ENCODE data around the gene NAALADL2. TPM values are rescaled to one million over a fixed set of nuclear protein-coding genes. Genes with fewer than 3 reads are reported as not detected.

The NAALADL2 gene
- polyA plus RNA-seq, 2 of the 4 experiments (the other 2 are of a cell fraction), result 0.09 to 0.28 TPM

DNA sequence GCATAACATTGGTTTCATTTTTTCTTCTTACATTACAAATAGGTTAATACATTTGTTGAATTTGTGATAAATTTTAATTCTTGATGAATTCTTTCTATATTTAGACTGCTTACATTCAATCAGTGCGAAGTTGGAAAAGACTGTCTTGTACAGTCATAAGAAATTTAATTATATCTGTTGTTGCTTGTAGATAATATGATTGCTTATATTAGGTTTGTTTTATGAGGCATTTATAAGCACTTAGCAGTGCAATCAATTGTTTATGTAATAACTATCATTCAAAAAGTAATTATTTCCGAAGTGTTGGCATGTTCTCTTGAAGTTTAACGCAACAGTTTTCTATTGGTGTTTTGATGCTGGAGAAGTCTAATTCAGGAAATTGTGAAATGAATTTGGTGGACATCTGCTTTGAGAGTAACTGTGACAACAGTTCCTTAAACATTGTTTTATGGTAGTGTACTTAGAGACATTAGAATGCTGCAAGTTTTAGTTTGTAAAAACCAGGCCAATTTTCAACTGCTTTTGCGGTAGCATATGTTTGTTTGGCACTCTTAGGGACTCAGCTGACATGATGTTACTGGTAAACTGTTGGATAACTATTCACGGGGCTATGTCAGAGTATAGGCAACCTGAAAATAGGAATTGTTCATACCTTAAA is 99.7 kb downstream of the NAALADL2 start:
- Histone ChIP-seq H3K4me3 (no peak overlapping the region), H3K9me3 (no peaks in the 10 kb centered on the region), H3K4me1 (peaks cover 31% of the 10 kb centered on the region), H3K27ac (no peak overlapping the region), H3K4me2 (no peak overlapping the region)
- no peak for DNase-seq (ENCODE audit: low read depth in 1 of 2, low spot score in 1 of 2)
- no peak for FAIRE-seq
- ChIA-PET CTCF (no interaction called here), POLR2A (no interaction called here)
- 87% methylated on average over 5 of the region's 5 CpGs for WGBS (ENCODE audit: missing lambda C conversion rate)
- TF ChIP-seq FOXS1 (CRISPR knock-in tag; IDR thresholded peaks at IDR 0.05) (no peak), CBX8 (IDR thresholded peaks at IDR 0.05) (no peak), TP53 (CRISPR knock-in tag; IDR thresholded peaks at IDR 0.05) (no peak), PHF8 (IDR thresholded peaks at IDR 0.05; ENCODE audit: borderline replicate concordance, low read depth) (no peak), FOSL2 (IDR thresholded peaks at IDR 0.05) (no peak), FOSL2 (CRISPR knock-in tag; IDR thresholded peaks at IDR 0.05) (no peak), POLR2AphosphoS2 (conservative IDR thresholded peaks at IDR 0.05; ENCODE audit: low read length) (no peak), ZFP36 (IDR thresholded peaks at IDR 0.05; ENCODE audit: borderline replicate concordance, partially characterized antibody) (no peak), GATA3 (IDR thresholded peaks at IDR 0.05; ENCODE audit: borderline replicate concordance) (no peak), BHLHE40 (IDR thresholded peaks at IDR 0.05; ENCODE audit: low read depth, low read length) (no peak), JUN (IDR thresholded peaks at IDR 0.05) (no peak), NFE2L2 (conservative IDR thresholded peaks at IDR 0.05; ENCODE audit: low read length) (no peak), RFX5 (IDR thresholded peaks at IDR 0.05) (no peak), HOXB5 (CRISPR knock-in tag; IDR thresholded peaks at IDR 0.05) (no peak), EP300 (IDR thresholded peaks at IDR 0.05) (no peak), CEBPB (IDR thresholded peaks at IDR 0.05) (no peak)
- TF ChIP-seq, protein P1, sequence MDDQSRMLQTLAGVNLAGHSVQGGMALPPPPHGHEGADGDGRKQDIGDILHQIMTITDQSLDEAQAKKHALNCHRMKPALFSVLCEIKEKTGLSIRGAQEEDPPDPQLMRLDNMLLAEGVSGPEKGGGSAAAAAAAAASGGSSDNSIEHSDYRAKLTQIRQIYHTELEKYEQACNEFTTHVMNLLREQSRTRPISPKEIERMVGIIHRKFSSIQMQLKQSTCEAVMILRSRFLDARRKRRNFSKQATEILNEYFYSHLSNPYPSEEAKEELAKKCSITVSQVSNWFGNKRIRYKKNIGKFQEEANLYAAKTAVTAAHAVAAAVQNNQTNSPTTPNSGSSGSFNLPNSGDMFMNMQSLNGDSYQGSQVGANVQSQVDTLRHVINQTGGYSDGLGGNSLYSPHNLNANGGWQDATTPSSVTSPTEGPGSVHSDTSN (IDR thresholded peaks at IDR 0.05), result no peak
- TF ChIP-seq, protein P2, sequence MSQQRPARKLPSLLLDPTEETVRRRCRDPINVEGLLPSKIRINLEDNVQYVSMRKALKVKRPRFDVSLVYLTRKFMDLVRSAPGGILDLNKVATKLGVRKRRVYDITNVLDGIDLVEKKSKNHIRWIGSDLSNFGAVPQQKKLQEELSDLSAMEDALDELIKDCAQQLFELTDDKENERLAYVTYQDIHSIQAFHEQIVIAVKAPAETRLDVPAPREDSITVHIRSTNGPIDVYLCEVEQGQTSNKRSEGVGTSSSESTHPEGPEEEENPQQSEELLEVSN (IDR thresholded peaks at IDR 0.05; ENCODE audit: borderline replicate concordance, low read depth), result no peak
- TF ChIP-seq, protein P3, sequence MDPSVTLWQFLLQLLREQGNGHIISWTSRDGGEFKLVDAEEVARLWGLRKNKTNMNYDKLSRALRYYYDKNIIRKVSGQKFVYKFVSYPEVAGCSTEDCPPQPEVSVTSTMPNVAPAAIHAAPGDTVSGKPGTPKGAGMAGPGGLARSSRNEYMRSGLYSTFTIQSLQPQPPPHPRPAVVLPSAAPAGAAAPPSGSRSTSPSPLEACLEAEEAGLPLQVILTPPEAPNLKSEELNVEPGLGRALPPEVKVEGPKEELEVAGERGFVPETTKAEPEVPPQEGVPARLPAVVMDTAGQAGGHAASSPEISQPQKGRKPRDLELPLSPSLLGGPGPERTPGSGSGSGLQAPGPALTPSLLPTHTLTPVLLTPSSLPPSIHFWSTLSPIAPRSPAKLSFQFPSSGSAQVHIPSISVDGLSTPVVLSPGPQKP (IDR thresholded peaks at IDR 0.05; ENCODE audit: low read depth, low read length), result no peak
- TF ChIP-seq, protein P4, sequence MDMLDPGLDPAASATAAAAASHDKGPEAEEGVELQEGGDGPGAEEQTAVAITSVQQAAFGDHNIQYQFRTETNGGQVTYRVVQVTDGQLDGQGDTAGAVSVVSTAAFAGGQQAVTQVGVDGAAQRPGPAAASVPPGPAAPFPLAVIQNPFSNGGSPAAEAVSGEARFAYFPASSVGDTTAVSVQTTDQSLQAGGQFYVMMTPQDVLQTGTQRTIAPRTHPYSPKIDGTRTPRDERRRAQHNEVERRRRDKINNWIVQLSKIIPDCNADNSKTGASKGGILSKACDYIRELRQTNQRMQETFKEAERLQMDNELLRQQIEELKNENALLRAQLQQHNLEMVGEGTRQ (IDR thresholded peaks at IDR 0.05), result no peak
- no peak for ATAC-seq

DNA sequence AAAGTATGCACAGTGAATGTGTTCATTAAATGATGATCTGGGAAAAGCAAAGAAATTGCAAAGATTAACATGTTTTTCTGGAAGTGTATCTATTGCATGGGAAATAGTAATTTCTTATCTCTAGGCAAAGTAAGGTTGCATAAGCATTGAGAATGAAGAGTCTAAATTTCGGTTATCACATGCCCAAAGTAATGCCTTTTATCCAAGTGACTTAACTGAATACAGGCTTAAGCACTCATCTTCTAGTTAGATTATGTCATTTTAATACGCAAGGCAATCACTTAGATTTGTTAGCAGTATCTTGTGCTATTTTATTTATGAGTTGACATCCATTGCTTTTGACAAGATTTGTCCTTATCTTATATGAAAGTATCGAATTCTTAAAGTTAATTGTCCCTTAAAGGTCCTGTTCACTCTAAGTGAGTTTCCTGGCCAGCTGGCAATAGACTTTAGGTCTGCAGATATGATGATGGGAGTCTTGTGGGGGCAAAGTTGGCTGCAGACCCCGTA is 100.5 kb downstream of the NAALADL2 start:
- TF ChIP-seq PHF8 (IDR thresholded peaks at IDR 0.05; ENCODE audit: borderline replicate concordance, low read depth), result no peak
- TF ChIP-seq RCOR1 (IDR thresholded peaks at IDR 0.05; ENCODE audit: low read depth, low read length), result no peak
- TF ChIP-seq MAFK (IDR thresholded peaks at IDR 0.05; ENCODE audit: partially characterized antibody), result no peak
- no peak for TF ChIP-seq POLR2A (IDR thresholded peaks at IDR 0.05; ENCODE audit: low read length)
- TF ChIP-seq TFCP2L1 (CRISPR knock-in tag; IDR thresholded peaks at IDR 0.05), result no peak
- no peak for TF ChIP-seq ZNF302 (CRISPR knock-in tag; IDR thresholded peaks at IDR 0.05)
- no peak for TF ChIP-seq HOXB13 (CRISPR knock-in tag; IDR thresholded peaks at IDR 0.05; ENCODE audit: low read depth)
- TF ChIP-seq MYC (IDR thresholded peaks at IDR 0.05; ENCODE audit: borderline replicate concordance, low read length), result no peak
- TF ChIP-seq, protein P5, sequence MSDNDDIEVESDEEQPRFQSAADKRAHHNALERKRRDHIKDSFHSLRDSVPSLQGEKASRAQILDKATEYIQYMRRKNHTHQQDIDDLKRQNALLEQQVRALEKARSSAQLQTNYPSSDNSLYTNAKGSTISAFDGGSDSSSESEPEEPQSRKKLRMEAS (IDR thresholded peaks at IDR 0.05), result no peak
- TF ChIP-seq CHD2 (IDR thresholded peaks at IDR 0.05; ENCODE audit: low read length, partially characterized antibody), result no peak
- no peak for TF ChIP-seq TP53 (CRISPR knock-in tag; IDR thresholded peaks at IDR 0.05)
- TF ChIP-seq, protein P3 (IDR thresholded peaks at IDR 0.05; ENCODE audit: low read depth, low read length), result no peak
- TF ChIP-seq, protein P6, sequence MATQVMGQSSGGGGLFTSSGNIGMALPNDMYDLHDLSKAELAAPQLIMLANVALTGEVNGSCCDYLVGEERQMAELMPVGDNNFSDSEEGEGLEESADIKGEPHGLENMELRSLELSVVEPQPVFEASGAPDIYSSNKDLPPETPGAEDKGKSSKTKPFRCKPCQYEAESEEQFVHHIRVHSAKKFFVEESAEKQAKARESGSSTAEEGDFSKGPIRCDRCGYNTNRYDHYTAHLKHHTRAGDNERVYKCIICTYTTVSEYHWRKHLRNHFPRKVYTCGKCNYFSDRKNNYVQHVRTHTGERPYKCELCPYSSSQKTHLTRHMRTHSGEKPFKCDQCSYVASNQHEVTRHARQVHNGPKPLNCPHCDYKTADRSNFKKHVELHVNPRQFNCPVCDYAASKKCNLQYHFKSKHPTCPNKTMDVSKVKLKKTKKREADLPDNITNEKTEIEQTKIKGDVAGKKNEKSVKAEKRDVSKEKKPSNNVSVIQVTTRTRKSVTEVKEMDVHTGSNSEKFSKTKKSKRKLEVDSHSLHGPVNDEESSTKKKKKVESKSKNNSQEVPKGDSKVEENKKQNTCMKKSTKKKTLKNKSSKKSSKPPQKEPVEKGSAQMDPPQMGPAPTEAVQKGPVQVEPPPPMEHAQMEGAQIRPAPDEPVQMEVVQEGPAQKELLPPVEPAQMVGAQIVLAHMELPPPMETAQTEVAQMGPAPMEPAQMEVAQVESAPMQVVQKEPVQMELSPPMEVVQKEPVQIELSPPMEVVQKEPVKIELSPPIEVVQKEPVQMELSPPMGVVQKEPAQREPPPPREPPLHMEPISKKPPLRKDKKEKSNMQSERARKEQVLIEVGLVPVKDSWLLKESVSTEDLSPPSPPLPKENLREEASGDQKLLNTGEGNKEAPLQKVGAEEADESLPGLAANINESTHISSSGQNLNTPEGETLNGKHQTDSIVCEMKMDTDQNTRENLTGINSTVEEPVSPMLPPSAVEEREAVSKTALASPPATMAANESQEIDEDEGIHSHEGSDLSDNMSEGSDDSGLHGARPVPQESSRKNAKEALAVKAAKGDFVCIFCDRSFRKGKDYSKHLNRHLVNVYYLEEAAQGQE (IDR thresholded peaks at IDR 0.05), result no peak
- 54% methylated on average over 4 of the region's 4 CpGs for WGBS (ENCODE audit: missing lambda C conversion rate)
- no peak for FAIRE-seq
- ChIA-PET CTCF (no interaction called here), POLR2A (no interaction called here)
- no peaks in the 10 kb centered on the region for H3K9me3 ChIP-seq
- H3K4me3 ChIP-seq, result no peak overlapping the region
- peaks cover 31% of the 10 kb centered on the region for H3K4me1 ChIP-seq
- no peak for ATAC-seq
- H3K27ac ChIP-seq, result no peak overlapping the region
- no peak for DNase-seq (ENCODE audit: low read depth in 1 of 2, low spot score in 1 of 2)
- no peak overlapping the region for H3K4me2 ChIP-seq

All from A549 (cell line).